HT-29 (cell line): ENCODE measurements around the gene CAMSAP2. TPM values are rescaled to one million over a fixed set of nuclear protein-coding genes. Genes with fewer than 3 reads are reported as not detected.

ENCODE experiments used
- DNase-seq: peaks from one replicate; pipeline ENCODE4 v3.0.0-alpha.2; 2015; ENCODE audit warnings: low spot score
- total RNA-seq: library from RNA; depleted of rRNA; stranded (reverse); fragments of >200 nt; shearing (Covaris generic); gene quantifications from 2 replicates; pipeline ENCODE4 v1.2.3, GENCODE V29; 2014; rRNA removed

Gene CAMSAP2
- total RNA-seq, 1 experiment from 2014 or later = 7.3 TPM

DNA sequence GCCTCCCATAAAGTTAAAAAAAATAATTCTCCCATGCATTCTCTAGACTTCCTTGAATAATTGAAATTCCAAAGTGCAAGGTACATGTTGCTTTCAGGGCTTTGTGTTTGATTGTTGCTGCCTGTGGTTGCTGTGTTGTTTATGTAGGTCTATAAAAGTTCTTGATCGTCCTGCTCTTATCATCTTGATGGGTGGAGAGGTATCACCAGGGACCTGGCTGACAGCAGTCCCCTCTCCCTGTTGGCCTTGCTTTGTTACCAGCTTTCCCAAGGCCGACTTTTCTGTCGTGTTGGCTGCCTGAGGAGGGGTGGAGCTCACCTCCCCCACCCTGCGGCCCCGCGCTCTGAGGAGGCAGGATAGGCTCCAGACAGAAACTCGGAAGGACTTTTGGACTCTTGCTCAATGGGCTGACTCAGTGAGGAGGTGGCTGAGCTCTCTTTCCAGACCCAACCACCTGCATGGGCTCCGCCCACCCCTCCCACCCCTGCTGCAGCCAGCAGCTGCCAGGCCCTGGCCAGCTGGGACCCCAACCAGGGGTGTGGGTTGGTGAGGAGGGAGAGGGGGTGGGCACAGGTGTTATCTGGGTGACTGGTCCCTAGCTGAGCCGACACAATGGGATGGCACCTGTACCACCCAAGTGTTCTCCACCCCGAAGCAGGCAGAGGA is 158.0 kb downstream of the CAMSAP2 start:
- peak; percentile 97 for DNase-seq

DNA sequence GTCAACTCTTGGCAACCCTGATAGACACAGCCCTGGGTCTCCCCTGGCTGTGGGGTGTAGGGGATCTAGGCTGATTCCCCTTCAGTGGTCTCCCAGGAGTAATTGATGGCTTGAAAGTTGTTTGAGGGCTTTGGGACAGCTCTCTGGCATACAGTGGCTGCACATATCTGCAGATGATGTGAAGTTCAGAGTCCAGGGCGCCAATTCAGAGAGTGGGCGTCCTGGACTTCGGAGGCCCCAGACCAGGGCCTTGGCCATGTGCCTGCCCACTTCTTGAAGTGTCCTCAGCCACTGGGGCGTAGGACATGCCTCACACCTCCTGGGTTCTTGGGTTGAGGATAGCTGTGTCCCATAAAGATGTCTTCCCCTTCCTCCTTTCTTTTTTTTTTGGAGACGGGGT is 158.6 kb downstream of the CAMSAP2 start:
- DNase-seq = no peak

DNA sequence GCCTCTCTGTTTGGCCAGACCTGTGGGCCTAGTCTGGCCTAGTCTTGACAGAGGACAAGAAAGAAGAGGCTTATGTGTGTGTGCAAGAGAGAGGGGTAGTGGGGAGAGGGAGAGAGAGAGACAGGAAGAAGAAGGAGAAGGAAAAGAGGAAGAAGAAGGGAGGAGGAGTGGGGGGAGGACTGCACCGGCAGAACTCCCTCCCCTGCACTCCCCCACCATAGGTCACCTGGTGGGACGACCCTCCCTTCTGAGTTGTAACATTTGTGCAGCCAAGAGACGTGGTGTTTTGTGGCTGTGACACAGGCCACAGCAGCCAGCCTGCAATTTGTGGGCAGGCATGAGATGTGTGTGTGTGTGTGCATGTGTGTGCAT is 160.3 kb downstream of the CAMSAP2 start:
- no peak for DNase-seq

DNA sequence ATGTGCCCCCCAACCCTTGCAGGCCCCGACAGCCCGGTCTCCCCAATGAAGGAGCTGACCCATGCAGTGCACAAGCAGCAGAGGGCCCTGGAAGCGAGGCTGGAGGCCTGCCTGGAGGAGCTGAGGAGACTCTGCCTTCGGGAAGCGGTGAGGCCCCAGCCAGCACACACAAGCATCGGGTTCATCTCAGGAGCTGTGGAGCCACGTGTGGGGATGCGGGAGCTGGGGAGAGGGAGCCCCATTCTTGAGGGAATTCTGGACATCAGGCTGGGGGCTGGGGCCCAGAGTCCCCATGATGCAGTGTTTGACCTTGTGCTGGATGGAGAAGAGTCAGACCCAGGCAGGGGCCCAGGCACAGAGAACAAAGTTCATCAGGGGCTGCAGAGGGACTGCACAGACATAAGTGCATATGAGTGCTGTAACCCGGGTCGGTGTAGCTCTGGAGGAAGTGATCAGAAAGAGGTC is 160.8 kb downstream of the CAMSAP2 start:
- no peak for DNase-seq

DNA sequence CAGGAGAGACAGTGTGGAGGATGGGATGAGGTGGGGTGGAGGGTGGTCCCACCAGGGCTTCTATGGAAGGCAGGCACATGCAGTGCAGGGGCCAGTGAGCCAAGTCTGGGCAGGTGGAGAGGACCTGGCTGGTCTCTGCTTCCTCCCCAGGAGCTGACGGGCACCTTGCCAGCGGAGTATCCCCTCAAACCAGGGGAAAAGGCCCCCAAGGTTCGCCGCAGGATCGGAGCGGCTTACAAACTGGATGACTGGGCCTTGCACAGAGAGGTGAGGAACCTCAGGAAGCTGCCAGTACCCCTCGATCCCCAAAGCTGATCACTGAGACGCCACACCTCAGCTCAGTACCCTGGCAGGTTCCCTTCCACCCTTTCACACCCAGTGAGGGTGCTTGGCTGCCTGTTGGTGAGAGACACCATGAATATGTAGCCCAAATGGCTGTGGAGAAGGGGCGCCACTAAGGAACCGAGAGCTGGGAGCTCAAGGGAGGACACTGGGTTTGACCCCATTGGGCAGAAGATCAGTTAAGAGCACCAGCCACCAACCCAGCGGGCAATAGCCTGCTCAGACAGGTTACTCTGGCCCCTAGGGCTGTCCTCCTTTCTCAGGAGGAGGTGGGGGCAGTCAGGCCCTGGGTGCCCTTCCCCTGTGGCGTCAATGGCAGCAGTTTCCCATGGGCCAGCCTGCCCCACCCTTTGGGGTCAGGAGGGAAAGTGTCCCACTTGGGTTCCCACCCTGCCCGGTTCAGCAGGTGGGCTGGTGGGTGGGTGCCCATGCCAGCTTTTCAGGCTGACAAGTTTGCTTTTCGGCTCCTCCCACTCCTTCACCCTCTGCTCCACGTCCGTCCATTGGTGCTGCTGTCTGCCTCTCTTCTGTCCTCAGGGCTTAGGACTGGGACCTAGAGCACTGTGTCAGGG is 161.5 kb downstream of the CAMSAP2 start:
- DNase-seq = no peak

DNA sequence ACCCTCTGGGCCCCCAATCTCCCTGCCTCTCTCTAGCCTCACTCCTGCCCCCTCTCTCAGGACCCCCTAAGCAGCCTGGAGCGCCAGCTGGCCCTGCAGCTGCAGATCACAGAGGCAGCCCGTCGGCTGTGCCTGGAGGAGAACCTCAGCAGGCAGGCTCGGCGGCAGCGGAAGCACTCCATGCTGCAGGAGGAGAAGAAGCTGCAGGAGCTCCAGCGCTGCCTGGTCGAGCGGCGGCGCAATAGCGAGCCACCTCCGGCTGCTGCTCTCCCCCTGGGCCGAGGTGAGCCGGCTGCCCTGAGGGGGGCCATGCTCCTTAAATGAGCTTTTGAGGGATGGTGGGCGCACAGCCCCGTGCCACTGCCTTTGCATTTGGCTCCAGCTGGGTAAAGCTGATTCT is 162.2 kb downstream of the CAMSAP2 start:
- no peak for DNase-seq

DNA sequence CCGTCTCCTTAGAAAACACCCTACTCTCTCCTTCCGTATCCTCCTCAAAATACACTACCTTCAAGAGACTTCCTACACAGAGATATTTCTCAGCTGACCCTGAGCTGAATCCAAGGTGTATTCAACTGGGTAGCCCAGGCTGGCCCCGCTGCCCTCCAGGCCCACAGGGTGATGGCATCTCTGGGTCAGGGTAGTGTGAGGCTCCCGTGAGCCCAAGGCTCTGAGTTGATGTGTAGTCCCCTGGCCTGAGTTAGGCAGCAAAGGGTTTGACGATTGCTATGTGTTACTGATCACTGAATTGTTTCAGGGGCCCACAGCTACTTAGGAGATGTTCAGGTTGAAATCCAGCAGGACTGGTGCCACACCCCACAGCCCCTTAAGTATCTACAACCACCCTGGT is 162.7 kb downstream of the CAMSAP2 start:
- no peak for DNase-seq

DNA sequence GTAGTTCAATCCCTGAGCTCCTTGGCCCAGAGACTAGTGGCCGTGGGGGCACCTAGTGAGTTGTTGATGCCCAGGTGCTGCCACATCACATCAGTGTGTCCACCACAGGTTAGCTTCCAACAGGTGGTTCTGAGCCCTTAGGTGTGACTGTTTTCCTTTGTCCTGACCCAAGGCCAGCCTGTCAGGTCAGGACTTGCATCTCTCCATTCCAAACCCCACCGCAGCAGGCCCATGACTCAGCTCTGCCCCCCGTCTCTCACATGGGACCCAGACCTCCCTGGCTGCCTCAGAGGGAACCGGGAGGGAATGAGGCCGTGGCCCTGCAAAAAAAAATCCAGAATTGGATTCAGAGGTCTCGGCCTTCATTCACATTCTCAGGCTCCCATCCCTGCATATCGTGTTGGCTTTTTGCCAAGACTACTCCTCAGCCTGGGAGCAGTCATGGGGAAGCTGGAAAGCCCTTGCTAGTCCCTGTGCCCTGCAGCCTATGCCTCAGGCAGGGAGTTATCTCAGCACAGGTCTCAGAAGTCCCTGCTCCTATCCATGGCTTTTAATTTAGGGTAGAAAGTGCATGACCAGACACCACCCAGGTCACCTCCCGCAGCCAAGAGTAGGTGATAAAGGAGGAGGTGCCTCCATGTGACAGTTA is 163.2 kb downstream of the CAMSAP2 start:
- no peak for DNase-seq

DNA sequence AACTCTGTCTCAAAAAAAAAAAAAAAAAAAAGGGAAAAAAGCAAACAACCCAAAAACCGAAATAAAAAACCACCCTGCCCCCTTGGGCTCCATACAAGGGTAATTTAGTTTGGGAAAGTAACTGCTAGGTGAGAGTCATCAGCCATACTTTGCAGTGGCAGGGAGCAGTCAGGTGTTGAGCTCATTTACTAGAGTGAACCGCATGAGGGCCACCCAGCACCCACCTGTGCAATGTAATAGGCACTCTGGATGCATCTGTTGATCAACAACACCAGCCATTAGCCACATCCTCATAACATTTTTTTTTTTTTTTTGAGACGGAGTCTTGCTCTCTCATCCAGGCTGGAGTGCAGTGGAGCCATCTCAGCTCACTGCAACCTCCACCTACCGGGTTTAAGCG is 165.1 kb downstream of the CAMSAP2 start:
- DNase-seq = no peak

DNA sequence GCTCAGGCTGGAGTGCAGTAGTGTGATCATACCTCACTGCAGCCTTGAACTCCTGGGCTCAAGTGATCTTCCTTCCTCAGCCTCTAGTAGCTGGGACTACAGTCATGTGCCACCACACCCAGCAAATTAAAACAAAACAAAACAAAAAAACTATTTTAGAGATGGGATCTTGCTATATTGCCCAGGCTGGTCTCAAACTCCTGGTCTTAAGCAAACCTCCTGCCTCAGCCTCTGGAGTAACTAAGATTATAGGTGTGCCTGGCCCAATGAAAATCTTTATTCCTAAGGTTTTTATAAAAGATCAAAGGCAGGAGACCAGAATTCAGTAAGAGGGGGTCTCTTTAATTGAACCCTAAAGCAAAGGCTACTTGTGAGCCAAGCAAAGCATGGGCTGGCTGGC is 166.1 kb downstream of the CAMSAP2 start:
- DNase-seq = no peak

DNA sequence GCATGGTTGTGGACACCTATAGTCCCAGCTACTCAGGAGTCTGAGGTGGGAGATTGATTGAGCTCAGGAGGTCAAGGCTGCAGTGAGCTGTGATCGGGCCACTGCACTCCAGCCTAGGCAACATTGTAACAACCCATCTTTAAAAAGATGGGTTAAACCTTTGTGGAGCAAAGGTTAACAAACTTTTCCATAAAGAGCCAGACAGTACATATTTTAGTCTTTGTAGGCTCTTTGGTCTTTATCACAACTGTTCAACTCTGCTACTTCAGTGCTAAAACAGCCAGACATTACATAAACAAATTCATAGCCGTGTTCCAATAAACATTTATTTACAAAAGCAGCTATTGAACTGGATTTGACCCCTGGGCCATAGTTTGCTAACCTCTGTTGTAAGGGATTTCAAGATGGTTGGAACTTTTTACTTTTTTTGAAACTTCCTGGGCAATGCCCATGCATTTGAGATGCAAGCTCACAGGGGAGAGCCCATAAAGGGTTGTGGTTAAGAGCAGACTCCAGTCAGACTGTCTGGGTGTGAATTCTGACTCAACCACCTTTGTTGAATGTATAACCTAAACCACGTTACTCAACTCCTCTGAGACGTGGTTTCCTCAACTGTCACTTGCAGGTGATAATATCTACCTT is 166.8 kb downstream of the CAMSAP2 start:
- DNase-seq = no peak

DNA sequence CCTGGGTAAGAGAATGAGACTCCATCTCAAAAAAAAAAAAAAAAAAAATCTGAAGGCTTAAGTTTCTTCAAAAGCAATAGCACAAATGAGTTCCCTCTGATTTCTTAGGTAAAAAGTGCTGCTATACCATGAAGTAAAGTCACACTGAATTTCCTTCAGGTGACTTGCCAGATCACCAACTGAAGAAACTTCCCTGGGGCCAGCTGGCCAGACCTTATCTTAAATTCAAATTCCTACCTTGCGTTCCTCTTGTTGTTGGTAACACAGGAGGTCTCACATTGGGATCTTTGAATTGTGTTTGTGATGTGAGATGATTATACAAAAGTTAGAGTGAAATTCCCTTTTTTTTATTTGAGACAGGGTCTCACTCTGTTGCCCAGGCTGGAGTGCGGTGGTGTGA is 167.8 kb downstream of the CAMSAP2 start:
- DNase-seq = no peak

DNA sequence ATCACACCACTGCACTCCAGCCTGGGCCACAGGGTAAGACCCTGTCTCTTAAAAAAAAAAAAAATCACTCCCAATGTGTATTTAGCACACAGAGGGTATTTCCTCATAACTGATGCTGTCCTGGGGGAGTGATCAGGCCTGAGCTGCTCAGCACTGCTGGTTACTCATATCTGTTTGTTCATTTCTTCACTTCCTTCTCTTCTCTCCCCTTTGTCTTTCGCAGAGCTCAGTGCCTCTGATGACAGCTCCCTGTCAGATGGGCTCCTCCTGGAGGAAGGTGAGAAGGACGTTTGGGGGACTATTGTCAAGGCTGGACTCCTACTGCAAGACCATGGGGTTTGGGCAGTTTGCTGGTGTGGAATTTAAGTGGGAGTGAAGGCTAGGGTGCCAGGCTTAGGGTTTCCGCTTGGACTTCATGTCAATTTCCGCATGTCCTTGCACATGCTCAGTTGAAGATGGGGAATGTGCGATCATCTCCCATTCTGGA is 169.0 kb downstream of the CAMSAP2 start:
- DNase-seq = no peak

DNA sequence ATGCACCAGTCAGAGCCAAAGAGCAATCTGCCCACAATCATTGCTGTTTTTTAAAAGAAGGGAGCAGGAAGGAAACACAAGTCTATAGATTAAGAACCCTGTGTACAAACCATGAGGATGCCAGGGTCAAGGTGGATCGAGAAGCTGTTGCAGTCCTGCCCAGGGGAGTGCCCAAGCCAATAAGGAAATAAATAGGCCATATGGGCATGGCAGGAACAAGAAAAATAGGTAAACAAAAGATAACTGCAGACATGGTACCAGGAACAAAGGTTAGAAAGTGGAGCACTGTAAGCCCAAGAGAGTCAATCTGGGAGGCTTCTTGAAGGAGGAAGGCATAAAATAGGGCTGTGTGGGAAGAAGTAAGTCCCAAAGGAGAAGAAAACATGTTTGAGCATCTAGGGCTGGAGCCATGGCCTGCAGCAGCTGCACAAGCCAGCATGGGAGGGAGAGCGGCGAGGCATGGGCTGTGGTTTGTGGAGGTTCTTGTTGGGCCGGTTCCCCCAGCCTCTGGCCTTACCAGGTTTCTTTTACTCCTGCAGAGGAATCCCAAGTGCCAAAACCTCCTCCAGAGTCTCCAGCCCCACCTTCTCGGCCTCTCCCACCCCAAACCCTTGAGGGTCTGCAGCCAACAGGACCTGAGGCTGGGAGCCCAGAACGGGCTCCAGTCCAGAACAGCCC is 169.6 kb downstream of the CAMSAP2 start:
- DNase-seq = peak; percentile 32

DNA sequence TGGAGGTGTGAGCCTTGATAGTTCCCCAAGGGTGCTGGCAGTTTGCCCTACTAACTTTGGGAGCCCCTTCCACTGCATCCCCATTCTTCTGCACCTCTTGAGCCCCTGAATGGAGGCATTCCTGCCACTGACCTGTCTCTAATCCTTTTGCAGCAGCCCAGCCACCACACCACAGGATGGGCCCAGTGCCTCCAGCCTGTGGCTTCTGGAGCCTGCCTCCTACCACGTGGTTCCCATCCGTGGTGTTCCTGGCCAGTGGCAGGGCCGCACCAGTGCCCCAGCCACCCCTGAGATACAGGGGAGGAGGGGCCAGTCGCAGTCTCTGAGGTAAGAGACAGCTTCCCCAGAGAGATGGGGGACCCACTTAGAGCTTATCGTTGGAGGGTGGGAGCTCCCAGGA is 170.4 kb downstream of the CAMSAP2 start:
- no peak for DNase-seq

DNA sequence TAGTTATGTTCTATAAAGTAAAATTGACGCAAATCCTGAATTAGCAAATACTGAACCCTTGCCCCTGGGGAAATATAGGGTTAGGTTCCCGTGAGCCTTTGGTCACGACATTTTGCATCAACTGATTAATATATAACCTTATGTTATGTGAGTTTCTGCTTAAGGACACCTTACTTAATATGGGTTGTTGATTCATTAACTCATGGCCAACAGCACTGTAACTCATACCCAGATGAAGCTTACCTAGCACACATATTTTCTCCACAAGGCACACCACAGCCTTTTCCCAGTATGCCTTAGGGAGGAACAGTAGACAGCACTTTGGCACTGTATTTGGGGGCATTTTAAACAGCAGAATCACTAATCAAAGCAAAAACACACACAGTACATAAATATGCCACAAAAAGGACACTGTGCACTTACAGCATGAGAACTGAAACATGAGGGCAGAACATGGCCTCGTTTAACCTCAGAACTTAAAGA is 171.1 kb downstream of the CAMSAP2 start:
- no peak for DNase-seq

Other genes with a start within 250 kb of the CAMSAP2 start
- gene KIF14, start 118.1 kb upstream of the CAMSAP2 start, total RNA-seq = 5.6 and 6.2 TPM in 2 replicates
- 7.1 and 8.3 TPM in 2 replicates for gene DDX59, start 69.0 kb upstream of the CAMSAP2 start, total RNA-seq
- gene GPR25, start 134.1 kb downstream of the CAMSAP2 start, total RNA-seq = not detected in 2 replicates
- gene INAVA, start 156.0 kb downstream of the CAMSAP2 start, total RNA-seq = 108 and 119 TPM in 2 replicates